Colonic mucosa (tissue), 4 donors: ENCODE data around the gene TINCR. TPM values are rescaled to one million over a fixed set of nuclear protein-coding genes. Genes with fewer than 3 reads are reported as not detected.

Experiments
- DNase-seq: peaks from one replicate; pipeline ENCODE4 v3.0.0-alpha.2; 2020
- H3K27ac ChIP-seq: fragments of 200-600 bp; one replicate; pipeline ENCODE4 v1.8.0; 2021
- H3K27me3 ChIP-seq: fragments of 200-600 bp; one replicate; pipeline ENCODE4 v1.8.0; 2021
- H3K36me3 ChIP-seq: fragments of 200-600 bp; one replicate; pipeline ENCODE4 v1.8.0; 2021
- H3K4me1 ChIP-seq: fragments of 200-600 bp; one replicate; pipeline ENCODE4 v1.8.0; 2021; ENCODE audit warnings: mild to moderate bottlenecking
- H3K4me3 ChIP-seq: fragments of 200-600 bp; one replicate; pipeline ENCODE4 v1.8.0; 2021
- H3K9ac ChIP-seq, 2 donors: one replicate each; pipeline ENCODE4 v1.7.0; 2013; ENCODE audit warnings: control low read depth in 2 of 2, low read depth in 2 of 2, low read length in 2 of 2
- H3K9me3 ChIP-seq: fragments of 200-600 bp; one replicate; pipeline ENCODE4 v1.8.0; 2021
- intact Hi-C: fragments of 100-400 bp; cut with DNase I; formaldehyde crosslinking; loops from one replicate; pipeline ENCODE4 v1.14.1; 2022
- total RNA-seq, 2 donors: library from RNA; stranded (reverse); fragmentation: NEBNext Ultra II Directional in 1 of 2; extraction: Animal tissue kit (Norgen Biotek cat#: 25700) in 1 of 2; gene quantifications; one replicate each; pipeline ENCODE4 v1.2.1, GENCODE V29; 2021
- TF ChIP-seq, protein P1 (sequence below): fragments of 200-600 bp; IDR thresholded peaks from one replicate; pipeline ENCODE4 v1.8.0; 2022; ENCODE audit warnings: antibody characterized with exemption, mild to moderate bottlenecking
- donor health status: healthy.
- donor health status: DM: no; HTN: no; CAD: no.
- donor health status: DM: no; HTN: no; CAD: no.

TINCR gene
- total RNA-seq, 2 donors from 2014 or later = 2.2 to 4.4 TPM

DNA sequence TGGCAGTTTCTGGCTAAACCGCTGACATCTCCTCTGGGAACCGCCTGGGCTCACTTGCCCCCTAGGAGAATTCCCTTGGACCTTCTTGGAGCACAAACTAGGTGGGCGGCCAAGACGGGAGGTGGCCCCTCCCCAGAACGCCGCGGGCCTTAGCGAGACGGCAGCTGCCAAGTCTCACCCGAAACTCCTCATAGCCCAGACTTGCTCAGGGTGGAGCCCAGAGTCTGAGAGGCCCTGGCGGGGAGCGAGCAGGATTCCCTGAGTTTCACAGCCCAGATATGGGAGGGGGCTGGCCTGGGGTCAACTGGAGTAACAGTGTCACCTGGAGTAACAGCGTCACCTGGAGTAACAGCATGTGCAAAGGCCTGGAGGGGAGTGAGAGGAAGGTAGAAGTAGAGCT is 10.1 kb downstream of the TINCR start:
- TF ChIP-seq, protein P1, sequence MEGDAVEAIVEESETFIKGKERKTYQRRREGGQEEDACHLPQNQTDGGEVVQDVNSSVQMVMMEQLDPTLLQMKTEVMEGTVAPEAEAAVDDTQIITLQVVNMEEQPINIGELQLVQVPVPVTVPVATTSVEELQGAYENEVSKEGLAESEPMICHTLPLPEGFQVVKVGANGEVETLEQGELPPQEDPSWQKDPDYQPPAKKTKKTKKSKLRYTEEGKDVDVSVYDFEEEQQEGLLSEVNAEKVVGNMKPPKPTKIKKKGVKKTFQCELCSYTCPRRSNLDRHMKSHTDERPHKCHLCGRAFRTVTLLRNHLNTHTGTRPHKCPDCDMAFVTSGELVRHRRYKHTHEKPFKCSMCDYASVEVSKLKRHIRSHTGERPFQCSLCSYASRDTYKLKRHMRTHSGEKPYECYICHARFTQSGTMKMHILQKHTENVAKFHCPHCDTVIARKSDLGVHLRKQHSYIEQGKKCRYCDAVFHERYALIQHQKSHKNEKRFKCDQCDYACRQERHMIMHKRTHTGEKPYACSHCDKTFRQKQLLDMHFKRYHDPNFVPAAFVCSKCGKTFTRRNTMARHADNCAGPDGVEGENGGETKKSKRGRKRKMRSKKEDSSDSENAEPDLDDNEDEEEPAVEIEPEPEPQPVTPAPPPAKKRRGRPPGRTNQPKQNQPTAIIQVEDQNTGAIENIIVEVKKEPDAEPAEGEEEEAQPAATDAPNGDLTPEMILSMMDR = no peak
- Histone ChIP-seq H3K4me3 (no peak overlapping the region), H3K27me3 (no peaks in the 10 kb centered on the region), H3K9ac (no peak overlapping the region), H3K9me3 (no peaks in the 10 kb centered on the region), H3K36me3 (no peaks in the 10 kb centered on the region), H3K4me1 (no peaks in the 10 kb centered on the region), H3K27ac (no peak overlapping the region)
- intact Hi-C loops = no loop called here
- no peak for DNase-seq

DNA sequence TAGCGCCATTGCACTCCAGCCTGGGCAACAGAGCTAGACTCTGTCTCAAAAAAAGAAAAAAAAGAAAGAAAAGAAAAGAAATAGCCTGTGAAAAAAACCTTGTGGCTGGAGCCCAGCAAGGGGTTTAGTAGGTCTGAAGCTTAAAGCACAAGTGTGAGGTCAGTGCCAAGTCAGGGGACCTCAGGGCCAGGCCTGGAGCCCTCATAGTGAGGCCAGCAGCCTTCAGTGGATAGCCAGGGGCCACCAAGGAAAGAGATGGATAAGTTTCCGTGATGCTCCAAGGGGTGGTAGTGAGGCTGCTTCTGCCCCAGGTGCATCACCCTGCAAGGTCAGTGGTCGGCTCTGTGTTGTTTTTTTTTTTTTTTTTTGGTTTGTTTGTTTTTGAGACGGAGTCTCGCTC is 12.9 kb downstream of the TINCR start:
- Histone ChIP-seq H3K36me3 (no peaks in the 10 kb centered on the region), H3K4me3 (no peak overlapping the region)

DNA sequence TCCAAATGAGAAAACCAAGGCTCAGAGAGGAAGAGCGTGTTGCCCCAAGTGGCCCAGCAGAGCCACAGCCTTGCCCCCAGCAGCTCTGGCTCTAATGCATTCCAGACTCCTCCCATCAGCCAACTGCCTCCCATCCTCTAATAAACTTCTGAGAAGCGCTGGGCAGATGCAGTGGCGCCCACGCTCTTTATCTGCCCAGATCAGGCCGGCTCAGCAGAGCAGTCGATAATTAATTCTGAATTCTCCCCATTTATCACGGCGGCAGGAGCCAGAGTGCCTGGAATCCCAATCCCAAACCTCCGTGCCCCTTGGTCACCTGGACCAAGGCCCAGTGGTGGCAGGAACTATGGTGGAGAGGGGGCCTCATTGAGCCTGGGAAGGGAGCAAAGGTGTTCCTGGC is 13.9 kb downstream of the TINCR start:
- no peak for DNase-seq
- Histone ChIP-seq H3K4me3 (no peak overlapping the region), H3K27me3 (no peaks in the 10 kb centered on the region), H3K27ac (no peak overlapping the region), H3K9ac (no peak overlapping the region), H3K36me3 (no peaks in the 10 kb centered on the region), H3K4me1 (no peaks in the 10 kb centered on the region), H3K9me3 (no peaks in the 10 kb centered on the region)
- TF ChIP-seq, protein P1 = no peak
- intact Hi-C loops = no loop called here

More for the DNA sequence above, 12.9 kb downstream of the TINCR start:
- Histone ChIP-seq H3K27ac (no peak overlapping the region), H3K9ac (no peak overlapping the region), H3K27me3 (no peaks in the 10 kb centered on the region), H3K4me1 (no peaks in the 10 kb centered on the region), H3K9me3 (no peaks in the 10 kb centered on the region)
- no peak for DNase-seq
- intact Hi-C loops = no loop called here
- TF ChIP-seq, protein P1 = no peak

DNA sequence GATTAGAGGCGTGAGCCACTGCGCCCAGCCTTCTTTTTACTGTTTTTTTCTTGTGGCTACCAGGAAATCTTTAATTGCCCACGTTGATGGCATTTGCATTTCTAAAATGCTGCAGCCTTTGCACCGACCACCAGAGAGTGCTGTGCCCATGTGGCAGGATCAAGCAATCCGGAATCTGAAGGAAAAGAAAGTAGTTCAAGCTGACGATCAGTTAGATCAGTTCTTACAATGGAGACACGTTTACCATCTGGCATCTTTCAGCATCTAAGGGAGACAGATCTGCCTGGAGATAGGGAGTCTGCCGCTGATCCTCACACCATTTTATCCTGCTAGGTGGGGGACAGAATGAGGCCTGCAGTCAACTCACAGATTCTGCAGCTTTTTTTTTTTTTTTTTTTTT is 19.9 kb downstream of the TINCR start:
- TF ChIP-seq, protein P1 = peak; percentile 35
- no peaks in the 10 kb centered on the region for H3K36me3 ChIP-seq
- H3K27me3 ChIP-seq = no peaks in the 10 kb centered on the region
- no peaks in the 10 kb centered on the region for H3K4me1 ChIP-seq
- H3K27ac ChIP-seq = no peak overlapping the region
- DNase-seq = no peak
- intact Hi-C loops = loop anchor here (2.0 kb wide), 1 partner anchor 31 kb away; no protein-coding TSS in a partner anchor
- H3K9ac ChIP-seq = no peak overlapping the region
- H3K9me3 ChIP-seq = no peaks in the 10 kb centered on the region
- no peak overlapping the region for H3K4me3 ChIP-seq

DNA sequence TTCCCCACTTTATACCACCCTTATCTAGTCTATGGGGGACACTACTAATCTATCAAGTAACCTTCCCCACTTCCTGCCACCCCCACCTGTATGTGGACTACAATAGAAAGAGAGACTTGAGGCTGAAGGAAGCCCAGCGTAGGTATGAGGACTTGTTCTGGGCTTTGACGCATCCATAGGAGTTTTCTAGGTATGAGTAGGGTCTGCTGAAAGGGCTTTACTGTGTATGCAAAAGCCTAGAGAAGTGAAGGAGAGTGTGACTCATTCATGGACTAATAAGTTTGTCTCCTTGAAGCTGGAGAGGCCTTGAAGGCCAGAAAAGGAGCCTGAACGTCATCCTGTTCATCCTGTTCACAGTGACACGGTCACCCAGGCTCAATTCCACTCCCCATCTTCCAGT is 21.8 kb downstream of the TINCR start:
- no peak overlapping the region for H3K27ac ChIP-seq
- no peaks in the 10 kb centered on the region for H3K27me3 ChIP-seq
- no peaks in the 10 kb centered on the region for H3K4me1 ChIP-seq
- H3K9ac ChIP-seq = no peak overlapping the region
- no peak for DNase-seq
- H3K9me3 ChIP-seq = no peaks in the 10 kb centered on the region
- TF ChIP-seq, protein P1 = no peak
- no peak overlapping the region for H3K4me3 ChIP-seq
- intact Hi-C loops = loop anchor here (2.0 kb wide), 1 partner anchor 33 kb away; no protein-coding TSS in a partner anchor
- no peaks in the 10 kb centered on the region for H3K36me3 ChIP-seq

DNA sequence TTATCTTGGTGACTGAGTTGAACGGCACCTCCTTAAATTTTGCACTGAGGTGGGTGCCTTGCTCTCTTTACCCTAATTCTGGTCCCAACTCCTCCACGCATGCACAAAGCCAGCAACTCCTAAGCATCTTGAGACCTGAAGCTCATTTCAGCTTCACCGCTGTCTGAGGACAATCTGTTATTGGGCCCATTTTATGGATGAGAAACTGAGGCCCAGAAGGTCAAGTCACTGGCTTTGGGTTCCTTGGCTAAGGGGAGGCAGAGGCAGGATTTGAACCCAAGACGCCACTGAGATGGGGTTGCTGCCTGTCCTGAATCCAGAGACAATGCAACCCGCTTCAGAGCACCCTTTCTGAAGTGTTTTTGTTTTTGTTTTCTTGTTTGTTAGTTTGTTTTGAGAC is 22.7 kb downstream of the TINCR start:
- TF ChIP-seq, protein P1 = no peak
- H3K9me3 ChIP-seq = no peaks in the 10 kb centered on the region
- H3K4me1 ChIP-seq = no peaks in the 10 kb centered on the region
- intact Hi-C loops = no loop called here
- no peaks in the 10 kb centered on the region for H3K27me3 ChIP-seq
- H3K27ac ChIP-seq = no peak overlapping the region
- DNase-seq = no peak
- H3K4me3 ChIP-seq = no peak overlapping the region
- no peak overlapping the region for H3K9ac ChIP-seq
- H3K36me3 ChIP-seq = no peaks in the 10 kb centered on the region
